Measurements from ENCODE around the gene S100A10. TPM values are rescaled to one million over a fixed set of nuclear protein-coding genes. Genes with fewer than 3 reads are reported as not detected.

The S100A10 gene
- total and polyA plus RNA-seq, 10 donors = 45.6 to 167 (median 79.0) TPM

GRCh38 chr1:152026895-152027294 is 33.2 kb upstream of the S100A10 start:
- DNase-seq = no peak
- H3K27ac ChIP-seq = no peak overlapping the region
- intact Hi-C loops (cut with DNase I; ENCODE audit: low total_unique reads) = no loop called here
- H3K27me3 ChIP-seq (replicated peaks in 1 of 7) = no peaks in the 10 kb centered on the region
- no peaks in the 10 kb centered on the region for H3K9me3 ChIP-seq
- 49 to 65% (median 55%) methylated on average over 3 of the region's 3 CpGs for WGBS, 5 donors
- H3K4me3 ChIP-seq = no peak overlapping the region
- H3K36me3 ChIP-seq = peaks cover 3 to 22% (median 15%) of the 10 kb centered on the region in 6 donors
- TF ChIP-seq CTCF (IDR thresholded peaks at IDR 0.05 in 8 of 11, conservative IDR thresholded peaks at IDR 0.05 in 3 of 11) (no peak), POLR2A (IDR thresholded peaks at IDR 0.05) (no peak), POLR2AphosphoS5 (IDR thresholded peaks at IDR 0.05) (no peak)
- peaks cover 0 to 24% (median 4%) of the 10 kb centered on the region in 6 donors for H3K4me1 ChIP-seq

- no peak for DNase-seq
- no peaks in the 10 kb centered on the region for H3K36me3 ChIP-seq
- intact Hi-C loops (cut with DNase I; ENCODE audit: low total_unique reads) = no loop called here
- no peak overlapping the region for H3K27ac ChIP-seq
- H3K27me3 ChIP-seq (replicated peaks in 1 of 7) = peaks cover 0 to 6% (median 0%) of the 10 kb centered on the region in 7 donors
- no peak overlapping the region for H3K4me3 ChIP-seq
- TF ChIP-seq POLR2AphosphoS5 (IDR thresholded peaks at IDR 0.05) (no peak), CTCF (IDR thresholded peaks at IDR 0.05 in 8 of 11, conservative IDR thresholded peaks at IDR 0.05 in 3 of 11) (no peak), POLR2A (IDR thresholded peaks at IDR 0.05) (no peak)
- no peaks in the 10 kb centered on the region for H3K9me3 ChIP-seq
- H3K4me1 ChIP-seq = peaks cover 0 to under 1% (median 0%) of the 10 kb centered on the region in 6 donors
- 85 to 95% (median 89%) methylated on average over 4 of the region's 4 CpGs for WGBS, 5 donors
Measured at GRCh38 chr1:152024223-152024622, 30.6 kb upstream of the S100A10 start.

DNA sequence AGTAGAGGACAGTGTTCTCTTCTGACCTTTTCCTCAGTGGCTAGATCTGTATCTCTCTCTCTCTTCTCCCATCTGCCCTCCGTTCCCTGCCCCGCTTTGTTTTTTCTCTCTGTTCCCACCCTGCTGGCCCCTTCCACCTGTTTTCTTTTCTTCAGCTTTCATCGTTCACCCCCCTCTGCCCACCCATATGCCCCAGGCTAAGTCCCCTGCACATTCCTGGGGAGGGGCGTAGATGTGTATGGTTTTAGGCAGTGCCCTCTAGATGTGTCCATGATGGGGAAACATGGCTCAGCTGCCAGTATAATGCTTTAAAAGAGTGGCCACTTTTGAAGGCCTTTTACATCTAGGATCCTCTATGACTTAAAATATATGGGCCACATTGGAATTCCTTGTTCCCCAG is 29.6 kb upstream of the S100A10 start:
- H3K27me3 ChIP-seq (replicated peaks in 1 of 7) = peaks cover 0 to 6% (median 0%) of the 10 kb centered on the region in 7 donors
- H3K36me3 ChIP-seq = no peaks in the 10 kb centered on the region
- no peaks in the 10 kb centered on the region for H3K4me1 ChIP-seq
- no peak overlapping the region for H3K4me3 ChIP-seq
- no peak overlapping the region for H3K27ac ChIP-seq
- intact Hi-C loops (cut with DNase I; ENCODE audit: low total_unique reads) = no loop called here
- TF ChIP-seq POLR2A (IDR thresholded peaks at IDR 0.05) (no peak), CTCF (IDR thresholded peaks at IDR 0.05 in 8 of 11, conservative IDR thresholded peaks at IDR 0.05 in 3 of 11) (no peak), POLR2AphosphoS5 (IDR thresholded peaks at IDR 0.05) (no peak)
- no peaks in the 10 kb centered on the region for H3K9me3 ChIP-seq
- 89 to 95% (median 93%) methylated on average over 4 of the region's 4 CpGs for whole genome bisulfite sequencing, 5 donors
- DNase-seq = no peak

GRCh38 chr1:152022474-152022873 is 28.8 kb upstream of the S100A10 start:
- WGBS, 5 donors = 81 to 87% (median 84%) methylated on average over 3 of the region's 3 CpGs
- Histone ChIP-seq H3K9me3 (no peaks in the 10 kb centered on the region), H3K4me3 (no peak overlapping the region), H3K27ac (no peak overlapping the region), H3K4me1 (no peaks in the 10 kb centered on the region), H3K27me3 (replicated peaks in 1 of 7) (peaks cover 0 to 6% (median 0%) of the 10 kb centered on the region in 7 donors), H3K36me3 (no peaks in the 10 kb centered on the region)
- no peak for DNase-seq
- TF ChIP-seq POLR2A (IDR thresholded peaks at IDR 0.05) (no peak), POLR2AphosphoS5 (IDR thresholded peaks at IDR 0.05) (no peak)
- intact Hi-C loops (cut with DNase I; ENCODE audit: low total_unique reads) = no loop called here

GRCh38 chr1:152021569-152021968 is 27.9 kb upstream of the S100A10 start:
- no peaks in the 10 kb centered on the region for H3K9me3 ChIP-seq

More at GRCh38 chr1:152021569-152021968, 27.9 kb upstream of the S100A10 start:
- WGBS, 5 donors = 82 to 90% (median 89%) methylated on average over 7 of the region's 7 CpGs
- Histone ChIP-seq H3K36me3 (no peaks in the 10 kb centered on the region), H3K27me3 (replicated peaks in 1 of 7) (peaks cover 0 to 6% (median 0%) of the 10 kb centered on the region in 7 donors), H3K4me3 (no peak overlapping the region), H3K4me1 (no peaks in the 10 kb centered on the region), H3K27ac (no peak overlapping the region)
- DNase-seq = no peak
- TF ChIP-seq POLR2AphosphoS5 (IDR thresholded peaks at IDR 0.05) = no peak
- no peak for TF ChIP-seq POLR2A (IDR thresholded peaks at IDR 0.05)
- no peak for TF ChIP-seq CTCF (IDR thresholded peaks at IDR 0.05 in 8 of 11, conservative IDR thresholded peaks at IDR 0.05 in 3 of 11)
- intact Hi-C loops (cut with DNase I; ENCODE audit: low total_unique reads) = no loop called here
